RWPE2 (cell line): ENCODE measurements around the gene WNT3A.
A peak's percentile ranks its signal among the peaks of the same experiment; 100 is the strongest.

ENCODE experiments used
- ATAC-seq: fragments of 200-7000 bp; cut with Tn5 transposase; 3 replicates; pipeline ENCODE4 v1.9.1; 2021; ENCODE audit warnings: low read depth
- DNase-seq: peaks from one replicate; pipeline ENCODE4 v3.0.0-alpha.2; 2020; ENCODE audit warnings: low spot score
- H3K27ac ChIP-seq: fragments of 450-650 bp; 2 replicates; pipeline ENCODE4 v1.5.1; 2017; ENCODE audit warnings: mild to moderate bottlenecking; ENCODE audit not compliant: poor library complexity, severe bottlenecking
- H3K27me3 ChIP-seq: fragments of 250-450 bp; sonication (Bioruptor Pico); 2 replicates; pipeline ENCODE4 v1.5.1; 2021; ENCODE audit warnings: mild to moderate bottlenecking, moderate library complexity; ENCODE audit not compliant: insufficient read depth, poor library complexity, severe bottlenecking
- H3K36me3 ChIP-seq: fragments of 250-450 bp; sonication (Bioruptor Pico); 2 replicates; pipeline ENCODE4 v1.5.1; 2020; ENCODE audit warnings: low read depth, mild to moderate bottlenecking, moderate library complexity
- H3K4me1 ChIP-seq: fragments of 250-450 bp; sonication (Bioruptor Pico); 2 replicates; pipeline ENCODE4 v1.5.1; 2021; ENCODE audit warnings: mild to moderate bottlenecking, moderate library complexity; ENCODE audit not compliant: insufficient read depth, poor library complexity, severe bottlenecking
- H3K4me3 ChIP-seq: fragments of 250-450 bp; sonication (Bioruptor Pico); 2 replicates; pipeline ENCODE4 v1.5.1; 2021; ENCODE audit warnings: mild to moderate bottlenecking, moderate library complexity; ENCODE audit not compliant: severe bottlenecking
- H3K9me3 ChIP-seq: fragments of 250-450 bp; sonication (Bioruptor Pico); 2 replicates; pipeline ENCODE4 v1.5.1; 2021; ENCODE audit warnings: mild to moderate bottlenecking, moderate library complexity; ENCODE audit not compliant: severe bottlenecking
- TF ChIP-seq, protein P1 (sequence below): fragments of 450-650 bp; IDR thresholded peaks from one replicate; pipeline ENCODE4 v1.5.1; 2017; ENCODE audit warnings: mild to moderate bottlenecking, moderate library complexity; ENCODE audit not compliant: poor library complexity, severe bottlenecking

WNT3A gene

DNA sequence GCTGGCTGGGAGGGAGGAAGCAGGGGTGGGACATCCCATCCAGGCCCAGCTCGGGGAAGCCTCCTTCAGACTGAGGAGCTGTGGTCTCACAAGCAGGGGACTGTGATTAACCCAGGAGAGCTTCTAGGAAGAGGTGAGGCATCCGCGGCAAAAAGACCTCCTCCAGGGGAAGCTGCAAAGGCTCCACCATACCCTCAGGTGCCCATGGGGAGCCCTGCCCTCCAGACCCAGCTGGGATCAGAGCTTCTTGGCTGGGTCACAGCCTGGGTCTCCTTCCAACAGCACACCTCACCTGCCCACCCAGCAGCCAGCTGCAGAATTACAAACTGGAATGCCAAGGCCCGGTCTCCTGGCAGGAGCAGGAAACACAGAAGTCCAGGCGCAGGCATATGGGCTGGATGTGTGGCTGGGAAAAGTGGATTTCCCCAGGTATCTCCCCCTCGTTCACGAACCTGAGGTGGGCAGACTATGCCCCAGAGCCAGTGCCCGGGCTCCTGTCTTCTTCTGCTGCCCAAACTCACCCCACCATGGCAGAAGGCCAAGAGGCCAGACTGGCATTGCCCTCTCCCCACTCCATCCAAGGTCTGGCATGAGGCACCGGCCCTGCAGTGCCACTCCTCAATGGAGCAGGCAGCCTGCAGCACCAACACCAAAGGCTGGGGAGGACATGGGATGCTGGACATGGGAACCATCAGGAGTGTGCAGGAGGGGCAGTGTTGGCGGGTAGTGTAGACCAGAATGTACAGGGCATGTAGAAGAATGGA, 60.3 kb downstream of the WNT3A start:
- no peak overlapping the region for H3K4me3 ChIP-seq
- H3K27ac ChIP-seq = no peak overlapping the region
- TF ChIP-seq, protein P1, sequence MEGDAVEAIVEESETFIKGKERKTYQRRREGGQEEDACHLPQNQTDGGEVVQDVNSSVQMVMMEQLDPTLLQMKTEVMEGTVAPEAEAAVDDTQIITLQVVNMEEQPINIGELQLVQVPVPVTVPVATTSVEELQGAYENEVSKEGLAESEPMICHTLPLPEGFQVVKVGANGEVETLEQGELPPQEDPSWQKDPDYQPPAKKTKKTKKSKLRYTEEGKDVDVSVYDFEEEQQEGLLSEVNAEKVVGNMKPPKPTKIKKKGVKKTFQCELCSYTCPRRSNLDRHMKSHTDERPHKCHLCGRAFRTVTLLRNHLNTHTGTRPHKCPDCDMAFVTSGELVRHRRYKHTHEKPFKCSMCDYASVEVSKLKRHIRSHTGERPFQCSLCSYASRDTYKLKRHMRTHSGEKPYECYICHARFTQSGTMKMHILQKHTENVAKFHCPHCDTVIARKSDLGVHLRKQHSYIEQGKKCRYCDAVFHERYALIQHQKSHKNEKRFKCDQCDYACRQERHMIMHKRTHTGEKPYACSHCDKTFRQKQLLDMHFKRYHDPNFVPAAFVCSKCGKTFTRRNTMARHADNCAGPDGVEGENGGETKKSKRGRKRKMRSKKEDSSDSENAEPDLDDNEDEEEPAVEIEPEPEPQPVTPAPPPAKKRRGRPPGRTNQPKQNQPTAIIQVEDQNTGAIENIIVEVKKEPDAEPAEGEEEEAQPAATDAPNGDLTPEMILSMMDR = no peak
- H3K9me3 ChIP-seq = no peaks in the 10 kb centered on the region
- no peak for DNase-seq
- H3K36me3 ChIP-seq = no peaks in the 10 kb centered on the region
- H3K4me1 ChIP-seq = no peaks in the 10 kb centered on the region
- no peaks in the 10 kb centered on the region for H3K27me3 ChIP-seq
- no peak for ATAC-seq

DNA sequence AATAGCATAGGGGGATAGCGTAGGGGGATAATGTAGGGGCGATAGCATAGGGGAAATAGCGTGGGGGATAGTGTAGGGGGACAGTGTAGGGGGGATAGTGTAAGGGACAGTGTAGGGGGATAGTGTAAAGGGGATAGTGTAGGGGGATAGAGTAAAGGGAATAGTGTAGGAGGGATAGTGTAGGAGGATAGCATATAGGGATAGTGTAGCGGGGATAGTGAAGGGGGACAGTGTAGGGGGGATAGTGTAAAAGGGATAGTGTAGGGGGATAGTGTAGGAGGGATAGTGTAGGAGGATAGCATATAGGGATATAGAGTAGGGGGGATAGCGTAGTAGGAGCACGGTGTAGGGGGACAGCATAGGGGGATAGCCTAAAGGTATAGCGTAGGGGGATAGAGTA, 61.6 kb downstream of the WNT3A start:
- DNase-seq (no peak), ATAC-seq (no peak)
- H3K36me3 ChIP-seq = no peaks in the 10 kb centered on the region
- no peaks in the 10 kb centered on the region for H3K27me3 ChIP-seq
- H3K4me3 ChIP-seq = no peak overlapping the region
- H3K9me3 ChIP-seq = no peaks in the 10 kb centered on the region
- no peak overlapping the region for H3K27ac ChIP-seq
- TF ChIP-seq, protein P1 = no peak
- H3K4me1 ChIP-seq = no peaks in the 10 kb centered on the region

DNA sequence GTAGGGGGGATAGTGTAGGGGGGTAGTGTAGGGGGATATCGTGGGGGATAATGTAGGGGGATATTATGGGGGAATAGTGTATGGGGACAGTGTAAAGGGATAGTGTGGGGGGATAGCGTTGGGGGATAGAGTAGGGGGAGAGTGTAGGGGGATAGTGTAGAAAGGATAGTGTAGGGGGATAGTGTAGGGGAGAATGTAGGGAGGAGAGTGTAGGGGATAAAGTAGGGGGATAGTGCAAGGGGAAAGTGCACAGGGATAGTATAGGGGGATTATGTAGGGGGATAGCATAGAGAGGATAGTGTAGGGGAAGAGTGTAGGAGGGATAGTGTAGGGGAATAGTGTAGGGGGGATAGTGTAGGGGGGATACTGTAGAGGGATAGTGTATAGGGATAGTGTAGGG, 63.4 kb downstream of the WNT3A start:
- no peak for DNase-seq
- Histone ChIP-seq H3K27me3 (no peaks in the 10 kb centered on the region), H3K9me3 (no peaks in the 10 kb centered on the region), H3K36me3 (no peaks in the 10 kb centered on the region), H3K4me1 (no peaks in the 10 kb centered on the region), H3K4me3 (no peak overlapping the region), H3K27ac (no peak overlapping the region)
- ATAC-seq = no peak
- TF ChIP-seq, protein P1 = no peak

DNA sequence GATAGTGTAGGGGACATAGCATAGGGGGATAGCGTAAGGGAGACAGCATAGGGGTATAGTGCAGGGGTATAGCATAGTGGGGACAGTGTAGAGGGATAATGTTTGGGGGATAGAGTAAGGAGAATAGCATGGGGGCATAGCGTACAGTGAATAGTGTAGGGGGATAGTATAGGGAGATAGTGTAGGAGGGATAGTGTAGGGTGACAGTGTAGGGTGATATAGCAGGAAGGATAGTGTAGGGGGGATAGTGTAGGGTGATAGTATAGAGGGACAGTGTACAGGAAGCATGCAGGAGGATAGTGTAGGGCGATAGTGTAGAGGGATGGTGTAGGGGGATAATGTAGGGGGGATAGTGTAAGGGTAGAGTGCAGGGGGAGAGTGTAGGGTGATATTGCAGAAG, 64.1 kb downstream of the WNT3A start:
- Histone ChIP-seq H3K4me3 (no peak overlapping the region), H3K4me1 (no peaks in the 10 kb centered on the region), H3K9me3 (no peaks in the 10 kb centered on the region), H3K27ac (no peak overlapping the region), H3K27me3 (no peaks in the 10 kb centered on the region), H3K36me3 (no peaks in the 10 kb centered on the region)
- ATAC-seq (peak; percentile 11; the same call in 1 of the 3 replicates), DNase-seq (no peak)
- TF ChIP-seq, protein P1 = no peak

DNA sequence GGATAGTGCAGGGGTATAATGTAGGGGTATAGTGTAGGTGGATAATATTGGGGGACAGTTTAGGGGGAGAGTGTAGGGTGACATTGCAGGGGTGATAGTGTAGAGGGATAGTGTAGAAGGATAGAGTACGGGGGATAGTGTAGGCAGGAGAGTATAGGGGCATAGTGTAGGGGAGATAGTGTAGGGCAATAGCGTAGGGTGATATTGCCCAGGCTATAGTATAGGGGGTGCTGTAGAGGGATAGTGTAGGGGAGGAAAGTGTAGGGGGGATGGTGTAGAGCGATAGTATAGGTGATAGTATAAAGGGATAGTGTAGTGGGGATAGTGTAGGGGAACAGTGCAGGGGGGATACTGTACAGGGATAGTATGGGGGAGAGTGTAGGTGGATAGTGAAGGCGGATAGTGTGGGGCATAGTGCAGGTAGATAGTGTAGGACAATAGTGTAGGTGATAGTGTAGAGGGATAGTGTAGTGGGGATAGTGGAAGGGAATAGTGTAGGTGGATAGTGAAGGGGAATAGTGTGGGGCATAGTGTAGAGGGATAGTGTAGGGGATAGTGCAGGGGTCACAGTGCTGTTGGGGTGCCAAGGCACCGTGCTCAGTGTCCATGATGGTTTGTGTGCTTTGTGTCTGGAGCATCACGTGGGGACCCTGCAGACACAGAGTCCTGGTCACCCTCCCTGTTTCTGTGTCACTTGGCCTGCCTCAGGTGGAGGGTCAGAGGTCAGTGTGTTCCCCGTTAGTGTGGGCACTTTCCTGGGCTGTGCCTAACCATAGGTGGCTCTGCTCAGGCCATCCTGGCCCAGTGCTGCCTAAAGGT, 65.2 kb downstream of the WNT3A start:
- ATAC-seq (peak; percentile 7; the same call in 1 of the 3 replicates), DNase-seq (no peak)
- Histone ChIP-seq H3K4me1 (no peaks in the 10 kb centered on the region), H3K27ac (no peak overlapping the region), H3K4me3 (no peak overlapping the region), H3K36me3 (no peaks in the 10 kb centered on the region), H3K9me3 (no peaks in the 10 kb centered on the region), H3K27me3 (no peaks in the 10 kb centered on the region)
- TF ChIP-seq, protein P1 = no peak
